ENCODE measurements around the gene CLCN6.

CLCN6 gene

DNA sequence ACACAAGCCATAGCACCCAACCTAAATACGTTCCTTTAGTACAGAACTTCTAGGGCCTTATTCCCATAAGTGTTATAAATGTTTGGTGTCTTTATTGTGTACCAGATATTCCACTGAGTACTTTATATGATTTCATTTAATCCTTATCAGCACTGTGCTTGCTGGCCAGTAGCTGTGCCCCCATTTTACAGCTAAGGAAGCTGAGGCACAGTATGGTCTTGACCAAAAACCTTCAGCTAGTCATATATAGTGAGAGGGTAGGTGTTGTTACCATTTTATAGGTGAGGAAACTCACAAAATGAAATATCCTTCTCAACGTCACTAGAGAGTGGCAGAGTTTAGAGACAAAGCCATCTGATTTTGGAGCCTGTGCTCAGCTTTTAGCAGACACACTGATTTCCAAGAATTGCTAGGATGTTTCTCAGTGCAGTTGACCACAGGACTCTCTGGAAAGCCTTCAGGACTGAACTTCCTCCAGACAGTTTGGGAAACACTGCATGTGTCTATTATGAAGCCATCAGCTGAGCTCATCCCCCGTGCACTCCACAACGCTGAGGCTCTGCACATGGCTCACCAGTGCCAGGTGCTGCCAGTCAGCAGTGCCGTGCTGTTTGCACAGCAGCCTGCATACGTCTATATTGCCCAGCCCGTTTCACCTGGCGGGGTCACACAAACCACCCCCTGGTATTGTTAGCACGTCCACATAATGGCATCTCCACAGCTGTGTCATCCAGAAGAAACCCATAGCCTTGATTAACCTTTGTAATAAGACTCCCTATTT lies 26.1 kb downstream of the CLCN6 start:
- no peak for TF ChIP-seq EP300 (IDR thresholded peaks at IDR 0.05; ENCODE audit: borderline replicate concordance)
- no peak for TF ChIP-seq YY1 (IDR thresholded peaks at IDR 0.05; ENCODE audit: low read depth)
- TF ChIP-seq TAF1 (IDR thresholded peaks at IDR 0.05; ENCODE audit: low read depth) = no peak
- no peak for TF ChIP-seq ZBTB7A (IDR thresholded peaks at IDR 0.05; ENCODE audit: low read depth)
- TF ChIP-seq, protein P1, sequence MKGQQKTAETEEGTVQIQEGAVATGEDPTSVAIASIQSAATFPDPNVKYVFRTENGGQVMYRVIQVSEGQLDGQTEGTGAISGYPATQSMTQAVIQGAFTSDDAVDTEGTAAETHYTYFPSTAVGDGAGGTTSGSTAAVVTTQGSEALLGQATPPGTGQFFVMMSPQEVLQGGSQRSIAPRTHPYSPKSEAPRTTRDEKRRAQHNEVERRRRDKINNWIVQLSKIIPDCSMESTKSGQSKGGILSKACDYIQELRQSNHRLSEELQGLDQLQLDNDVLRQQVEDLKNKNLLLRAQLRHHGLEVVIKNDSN (IDR thresholded peaks at IDR 0.05) = no peak
- TF ChIP-seq CEBPB (IDR thresholded peaks at IDR 0.05) = no peak
- TF ChIP-seq RAD21 (IDR thresholded peaks at IDR 0.05; ENCODE audit: low read depth) = no peak
- no peak for TF ChIP-seq TCF12 (IDR thresholded peaks at IDR 0.05; ENCODE audit: low read depth)

DNA sequence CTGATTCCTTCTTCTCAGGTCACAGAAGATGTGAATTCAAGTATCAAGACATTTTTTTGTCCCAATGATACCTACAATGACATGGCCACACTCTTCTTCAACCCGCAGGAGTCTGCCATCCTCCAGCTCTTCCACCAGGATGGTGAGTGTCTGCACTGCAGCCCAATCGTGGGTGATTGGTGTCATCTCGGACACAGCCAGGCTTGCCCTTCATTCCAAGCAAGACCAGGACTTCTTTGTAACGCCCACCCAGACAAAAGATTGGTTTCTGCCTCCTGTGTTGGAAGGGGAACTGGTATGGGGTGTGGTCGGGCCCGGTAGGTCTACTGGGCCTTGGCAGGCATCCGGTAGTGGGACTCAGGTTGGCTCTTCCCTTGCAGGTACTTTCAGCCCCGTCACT lies 27.5 kb downstream of the CLCN6 start:
- TF ChIP-seq TAF1 (IDR thresholded peaks at IDR 0.05; ENCODE audit: low read depth) = no peak
- no peak for TF ChIP-seq CREB1 (IDR thresholded peaks at IDR 0.05; ENCODE audit: low read depth)
- no peak for TF ChIP-seq EP300 (IDR thresholded peaks at IDR 0.05; ENCODE audit: borderline replicate concordance)

DNA sequence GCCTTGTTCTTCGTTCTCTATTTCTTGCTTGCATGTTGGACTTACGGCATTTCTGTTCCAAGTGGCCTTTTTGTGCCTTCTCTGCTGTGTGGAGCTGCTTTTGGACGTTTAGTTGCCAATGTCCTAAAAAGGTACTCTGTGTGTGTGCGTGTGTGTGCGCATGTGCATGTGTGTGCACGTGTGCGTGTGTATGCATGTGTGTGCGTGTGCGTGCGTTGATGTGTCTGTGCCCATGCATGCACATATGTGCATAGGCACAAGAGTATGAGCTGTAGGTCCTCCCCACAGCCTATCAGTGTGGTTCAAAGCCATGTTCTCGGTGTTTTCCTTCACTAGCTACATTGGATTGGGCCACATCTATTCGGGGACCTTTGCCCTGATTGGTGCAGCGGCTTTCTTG lies 27.9 kb downstream of the CLCN6 start:
- TF ChIP-seq, protein P2, sequence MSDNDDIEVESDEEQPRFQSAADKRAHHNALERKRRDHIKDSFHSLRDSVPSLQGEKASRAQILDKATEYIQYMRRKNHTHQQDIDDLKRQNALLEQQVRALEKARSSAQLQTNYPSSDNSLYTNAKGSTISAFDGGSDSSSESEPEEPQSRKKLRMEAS (IDR thresholded peaks at IDR 0.05) = no peak
- TF ChIP-seq FOXM1 (IDR thresholded peaks at IDR 0.05; ENCODE audit: borderline replicate concordance, low read depth) (no peak), YY1 (IDR thresholded peaks at IDR 0.05; ENCODE audit: low read depth) (no peak), NFIC (IDR thresholded peaks at IDR 0.05) (no peak), TCF12 (IDR thresholded peaks at IDR 0.05; ENCODE audit: low read depth) (no peak), EP300 (IDR thresholded peaks at IDR 0.05; ENCODE audit: borderline replicate concordance) (no peak), CREB1 (IDR thresholded peaks at IDR 0.05; ENCODE audit: low read depth) (no peak), CEBPB (IDR thresholded peaks at IDR 0.05) (no peak), ZBTB7A (IDR thresholded peaks at IDR 0.05; ENCODE audit: low read depth) (no peak), TAF1 (IDR thresholded peaks at IDR 0.05; ENCODE audit: low read depth) (no peak), TEAD4 (IDR thresholded peaks at IDR 0.05) (no peak), RAD21 (IDR thresholded peaks at IDR 0.05; ENCODE audit: low read depth) (no peak), EGR1 (IDR thresholded peaks at IDR 0.05) (no peak)
- TF ChIP-seq, protein P1 (IDR thresholded peaks at IDR 0.05) = no peak
- TF ChIP-seq, protein P3, sequence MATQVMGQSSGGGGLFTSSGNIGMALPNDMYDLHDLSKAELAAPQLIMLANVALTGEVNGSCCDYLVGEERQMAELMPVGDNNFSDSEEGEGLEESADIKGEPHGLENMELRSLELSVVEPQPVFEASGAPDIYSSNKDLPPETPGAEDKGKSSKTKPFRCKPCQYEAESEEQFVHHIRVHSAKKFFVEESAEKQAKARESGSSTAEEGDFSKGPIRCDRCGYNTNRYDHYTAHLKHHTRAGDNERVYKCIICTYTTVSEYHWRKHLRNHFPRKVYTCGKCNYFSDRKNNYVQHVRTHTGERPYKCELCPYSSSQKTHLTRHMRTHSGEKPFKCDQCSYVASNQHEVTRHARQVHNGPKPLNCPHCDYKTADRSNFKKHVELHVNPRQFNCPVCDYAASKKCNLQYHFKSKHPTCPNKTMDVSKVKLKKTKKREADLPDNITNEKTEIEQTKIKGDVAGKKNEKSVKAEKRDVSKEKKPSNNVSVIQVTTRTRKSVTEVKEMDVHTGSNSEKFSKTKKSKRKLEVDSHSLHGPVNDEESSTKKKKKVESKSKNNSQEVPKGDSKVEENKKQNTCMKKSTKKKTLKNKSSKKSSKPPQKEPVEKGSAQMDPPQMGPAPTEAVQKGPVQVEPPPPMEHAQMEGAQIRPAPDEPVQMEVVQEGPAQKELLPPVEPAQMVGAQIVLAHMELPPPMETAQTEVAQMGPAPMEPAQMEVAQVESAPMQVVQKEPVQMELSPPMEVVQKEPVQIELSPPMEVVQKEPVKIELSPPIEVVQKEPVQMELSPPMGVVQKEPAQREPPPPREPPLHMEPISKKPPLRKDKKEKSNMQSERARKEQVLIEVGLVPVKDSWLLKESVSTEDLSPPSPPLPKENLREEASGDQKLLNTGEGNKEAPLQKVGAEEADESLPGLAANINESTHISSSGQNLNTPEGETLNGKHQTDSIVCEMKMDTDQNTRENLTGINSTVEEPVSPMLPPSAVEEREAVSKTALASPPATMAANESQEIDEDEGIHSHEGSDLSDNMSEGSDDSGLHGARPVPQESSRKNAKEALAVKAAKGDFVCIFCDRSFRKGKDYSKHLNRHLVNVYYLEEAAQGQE (IDR thresholded peaks at IDR 0.05; ENCODE audit: low read depth) = no peak

DNA sequence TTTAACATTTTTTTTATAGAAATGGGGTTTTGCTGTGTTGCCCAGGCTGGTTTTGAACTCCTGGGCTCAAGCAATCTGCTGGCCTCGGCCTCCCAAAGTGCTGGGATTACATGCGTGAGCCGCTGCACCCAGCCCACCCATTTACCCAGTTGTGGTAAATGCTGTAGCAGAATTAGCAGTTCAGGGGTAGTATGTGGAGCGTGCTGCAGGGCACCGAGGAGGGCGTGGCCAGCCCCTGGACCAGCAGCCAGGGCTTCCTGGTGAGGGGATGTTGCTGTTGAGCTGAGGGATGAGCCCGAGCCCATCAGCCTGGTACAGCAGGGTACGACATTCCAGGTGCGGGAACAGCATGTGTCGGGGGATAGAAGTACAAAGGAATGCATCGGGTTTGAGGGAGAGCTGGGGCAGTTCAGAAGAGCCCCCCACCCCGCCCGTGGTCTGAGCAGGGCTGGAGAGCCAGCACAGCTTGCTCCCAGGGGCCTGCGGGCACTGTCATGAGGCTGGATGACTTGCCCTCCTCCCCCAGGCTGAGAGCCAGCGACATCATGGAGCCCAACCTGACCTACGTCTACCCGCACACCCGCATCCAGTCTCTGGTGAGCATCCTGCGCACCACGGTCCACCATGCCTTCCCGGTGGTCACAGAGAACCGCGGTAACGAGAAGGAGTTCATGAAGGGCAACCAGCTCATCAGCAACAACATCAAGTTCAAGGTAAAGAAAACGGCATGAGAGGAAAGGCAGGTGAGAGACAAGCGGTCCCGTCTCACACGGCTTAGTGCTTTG lies 29.6 kb downstream of the CLCN6 start:
- TF ChIP-seq TCF12 (IDR thresholded peaks at IDR 0.05; ENCODE audit: low read depth) = no peak
- TF ChIP-seq EGR1 (IDR thresholded peaks at IDR 0.05) = no peak
- no peak for TF ChIP-seq TEAD4 (IDR thresholded peaks at IDR 0.05)
- TF ChIP-seq, protein P2 (IDR thresholded peaks at IDR 0.05) = no peak
- no peak for TF ChIP-seq YY1 (IDR thresholded peaks at IDR 0.05; ENCODE audit: low read depth)
- no peak for TF ChIP-seq EP300 (IDR thresholded peaks at IDR 0.05; ENCODE audit: borderline replicate concordance)
- no peak for TF ChIP-seq RAD21 (IDR thresholded peaks at IDR 0.05; ENCODE audit: low read depth)
- no peak for TF ChIP-seq TAF1 (IDR thresholded peaks at IDR 0.05; ENCODE audit: low read depth)
- TF ChIP-seq ZBTB7A (IDR thresholded peaks at IDR 0.05; ENCODE audit: low read depth) = no peak
- TF ChIP-seq, protein P1 (IDR thresholded peaks at IDR 0.05) = no peak
- TF ChIP-seq, protein P3 (IDR thresholded peaks at IDR 0.05; ENCODE audit: low read depth) = no peak
- no peak for TF ChIP-seq FOXM1 (IDR thresholded peaks at IDR 0.05; ENCODE audit: borderline replicate concordance, low read depth)
- TF ChIP-seq CEBPB (IDR thresholded peaks at IDR 0.05) = no peak
- no peak for TF ChIP-seq CREB1 (IDR thresholded peaks at IDR 0.05; ENCODE audit: low read depth)
- no peak for TF ChIP-seq NFIC (IDR thresholded peaks at IDR 0.05)

All from Ishikawa (cell line).